GM21576 (cell line): ENCODE results near the gene LDLR.
A peak's percentile ranks its signal among the peaks of the same experiment; 100 is the strongest.
"Not testable (repeated sequence)": the region's sequence is repeated elsewhere in the genome, so short reads cannot be mapped to it uniquely, and the experiment has no call there.

ENCODE experiments used
- ATAC-seq: cut with Tn5 transposase; IDR thresholded peaks from one replicate; pipeline ENCODE4 v1.9.1; 2021; ENCODE audit warnings: mild to moderate bottlenecking, moderate library complexity; ENCODE audit not compliant: unreplicated experiment

LDLR gene

GRCh38 chr19:11138601-11139300, 49.5 kb downstream of the LDLR start:
- no peak for ATAC-seq

GRCh38 chr19:11140023-11140538, 50.8 kb downstream of the LDLR start:
- ATAC-seq = not testable (repeated sequence)

- no peak for ATAC-seq
These were observed 51.6 kb downstream of the LDLR start for GRCh38 chr19:11140896-11141295.

GRCh38 chr19:11141937-11142527, 52.8 kb downstream of the LDLR start:
- ATAC-seq = no peak

- no peak for ATAC-seq
These were observed 53.4 kb downstream of the LDLR start for GRCh38 chr19:11142528-11143171.

GRCh38 chr19:11145536-11145924, 56.3 kb downstream of the LDLR start:
- no peak for ATAC-seq

- ATAC-seq = no peak
These were observed 58.7 kb downstream of the LDLR start for GRCh38 chr19:11148001-11148400.

GRCh38 chr19:11151181-11151580, 61.9 kb downstream of the LDLR start:
- ATAC-seq = no peak

GRCh38 chr19:11152318-11153062, 63.2 kb downstream of the LDLR start:
- ATAC-seq = no peak

- no peak for ATAC-seq
These were observed 65.4 kb downstream of the LDLR start for GRCh38 chr19:11154683-11155047.

- peak; percentile 96 for ATAC-seq
These were observed 66.3 kb downstream of the LDLR start, which contains the start of gene SPC24 for GRCh38 chr19:11155373-11156120. TSS of gene SPC24 (minus strand) at chr19:11155782. CDS start at chr19:11155776, 6 bp downstream.

GRCh38 chr19:11159598-11160439, 70.6 kb downstream of the LDLR start:
- no peak for ATAC-seq

- not testable (repeated sequence) for ATAC-seq
These were observed 71.1 kb downstream of the LDLR start for GRCh38 chr19:11160440-11160768.

- ATAC-seq = no peak
These were observed 75.0 kb downstream of the LDLR start for GRCh38 chr19:11164296-11164695.

GRCh38 chr19:11164879-11165406, 75.7 kb downstream of the LDLR start:
- ATAC-seq = no peak

- no peak for ATAC-seq
These were observed 76.3 kb downstream of the LDLR start for GRCh38 chr19:11165486-11166030.

- no peak for ATAC-seq
These were observed 77.2 kb downstream of the LDLR start for GRCh38 chr19:11166281-11167142.

- ATAC-seq = no peak
These were observed 79.3 kb downstream of the LDLR start for GRCh38 chr19:11168568-11168967.
